Gastroesophageal sphincter (tissue), 4 donors: ENCODE measurements around the gene TTBK1. TPM values are rescaled to one million over a fixed set of nuclear protein-coding genes. Genes with fewer than 3 reads are reported as not detected.

Source experiments
- ATAC-seq: fragments of 150-250 bp; one replicate; pipeline ENCODE4 v1.9.1; 2016; ENCODE audit warnings: mild to moderate bottlenecking, moderate library complexity
- H3K27ac ChIP-seq, 4 donors: fragments of 200-600 bp; sonication (generic) in 3 of 4; 1 replicate in 3 of 4; 2 replicates in 1 of 4; pipeline ENCODE4 v1.5.1; 2016 to 2019
- H3K27me3 ChIP-seq: fragments of 200-600 bp; sonication (generic); one replicate; pipeline ENCODE4 v1.5.1; 2019
- H3K36me3 ChIP-seq, 2 donors: fragments of 200-600 bp; sonication (generic); one replicate each; pipeline ENCODE4 v1.5.1; 2019; ENCODE audit warnings: control low read depth in 1 of 2
- H3K4me1 ChIP-seq, 3 donors: fragments of 200-600 bp; sonication (generic); 1 replicate in 2 of 3; 2 replicates in 1 of 3; pipeline ENCODE4 v1.5.1; 2016 to 2019; ENCODE audit warnings: control low read depth in 2 of 3
- H3K4me3 ChIP-seq, 2 donors: fragments of 200-600 bp; sonication (generic); one replicate each; pipeline ENCODE4 v1.5.1; 2019; ENCODE audit warnings: mild to moderate bottlenecking in 1 of 2, moderate library complexity in 1 of 2
- H3K9me3 ChIP-seq, 3 donors: fragments of 200-600 bp; sonication (generic); one replicate each; pipeline ENCODE4 v1.5.1; 2017 to 2019; ENCODE audit warnings: control low read depth in 2 of 3
- EP300 ChIP-seq: sonication (generic); formaldehyde crosslinking; IDR thresholded peaks from one replicate; pipeline ENCODE4 v1.6.1; 2017; ENCODE audit warnings: antibody characterized with exemption, mild to moderate bottlenecking
- POLR2A ChIP-seq, 2 donors: fragments of 450-650 bp; IDR thresholded peaks; one replicate each; pipeline ENCODE4 v1.6.1; 2017; ENCODE audit warnings: antibody characterized with exemption in 2 of 2, mild to moderate bottlenecking in 2 of 2, moderate library complexity in 1 of 2
- POLR2AphosphoS5 ChIP-seq: sonication (generic); formaldehyde crosslinking; IDR thresholded peaks from one replicate; pipeline ENCODE4 v1.6.1; 2017; ENCODE audit warnings: antibody characterized with exemption
- WGBS, 2 donors: methylation state at CpG; one replicate each; pipeline ENCODE4 v1.1.5; 2018; ENCODE audit warnings: low coverage in 1 of 2; 5-methylcytosine and 5-hydroxymethylcytosine counted together
- total RNA-seq, 4 donors: library from RNA; depleted of rRNA; stranded (reverse); fragments of >200 nt; gene quantifications; one replicate each; pipeline ENCODE4 v1.1.0, GENCODE V29; 2016
- TF ChIP-seq, protein P1 (sequence below), 4 experiments: fragments of 200-600 bp in 2 of 4; fragments of 450-650 bp in 2 of 4; sonication (generic) in 1 of 4; IDR thresholded peaks; one replicate each; pipeline ENCODE4 v1.5.1; 2017 to 2019; ENCODE audit warnings: antibody characterized with exemption in 4 of 4, mild to moderate bottlenecking in 2 of 4, moderate library complexity in 2 of 4

The TTBK1 gene
- total RNA-seq, 4 donors from 2014 or later, result 0.08 to 0.20 TPM; not detected in 2

DNA sequence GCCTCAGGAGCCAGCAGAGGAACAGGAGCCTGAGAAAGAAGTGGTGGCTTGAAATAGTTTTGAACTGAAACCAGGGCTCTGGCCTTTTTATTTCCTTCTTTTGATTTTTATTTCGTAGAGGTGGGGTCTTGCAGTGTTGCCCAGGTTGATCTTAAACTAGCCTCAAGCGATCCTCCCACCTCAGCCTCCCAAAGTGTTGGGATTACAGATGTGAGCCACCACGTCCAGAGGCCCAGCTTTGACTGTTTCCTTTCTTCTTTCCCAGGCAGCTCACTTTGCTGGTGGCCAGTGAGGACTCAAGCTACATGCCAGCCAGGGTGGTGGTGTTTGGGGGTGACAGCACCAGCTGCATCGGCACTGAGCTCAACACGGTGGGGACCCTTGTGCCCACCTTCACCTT, 40.8 kb upstream of the TTBK1 start:
- Histone ChIP-seq H3K4me1 (no peaks in the 10 kb centered on the region), H3K27me3 (no peaks in the 10 kb centered on the region), H3K9me3 (no peaks in the 10 kb centered on the region), H3K27ac (no peak overlapping the region), H3K36me3 (peaks cover 0 to 91% of the 10 kb centered on the region in 2 donors), H3K4me3 (no peak overlapping the region)
- TF ChIP-seq, protein P1, sequence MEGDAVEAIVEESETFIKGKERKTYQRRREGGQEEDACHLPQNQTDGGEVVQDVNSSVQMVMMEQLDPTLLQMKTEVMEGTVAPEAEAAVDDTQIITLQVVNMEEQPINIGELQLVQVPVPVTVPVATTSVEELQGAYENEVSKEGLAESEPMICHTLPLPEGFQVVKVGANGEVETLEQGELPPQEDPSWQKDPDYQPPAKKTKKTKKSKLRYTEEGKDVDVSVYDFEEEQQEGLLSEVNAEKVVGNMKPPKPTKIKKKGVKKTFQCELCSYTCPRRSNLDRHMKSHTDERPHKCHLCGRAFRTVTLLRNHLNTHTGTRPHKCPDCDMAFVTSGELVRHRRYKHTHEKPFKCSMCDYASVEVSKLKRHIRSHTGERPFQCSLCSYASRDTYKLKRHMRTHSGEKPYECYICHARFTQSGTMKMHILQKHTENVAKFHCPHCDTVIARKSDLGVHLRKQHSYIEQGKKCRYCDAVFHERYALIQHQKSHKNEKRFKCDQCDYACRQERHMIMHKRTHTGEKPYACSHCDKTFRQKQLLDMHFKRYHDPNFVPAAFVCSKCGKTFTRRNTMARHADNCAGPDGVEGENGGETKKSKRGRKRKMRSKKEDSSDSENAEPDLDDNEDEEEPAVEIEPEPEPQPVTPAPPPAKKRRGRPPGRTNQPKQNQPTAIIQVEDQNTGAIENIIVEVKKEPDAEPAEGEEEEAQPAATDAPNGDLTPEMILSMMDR (IDR thresholded peaks at IDR 0.05), result no peak
- TF ChIP-seq POLR2AphosphoS5 (no peak), EP300 (no peak), POLR2A (IDR thresholded peaks at IDR 0.05) (no peak)
- 67 to 78% methylated on average over 1 to 5 of the region's 5 CpGs for WGBS, 2 donors
- ATAC-seq, result no peak

- Histone ChIP-seq H3K36me3 (peaks cover 0 to 84% of the 10 kb centered on the region in 2 donors), H3K27me3 (no peaks in the 10 kb centered on the region), H3K27ac (no peak overlapping the region), H3K4me3 (no peak overlapping the region), H3K9me3 (no peaks in the 10 kb centered on the region), H3K4me1 (no peaks in the 10 kb centered on the region)
- 93 to 100% methylated on average over 2 of the region's 17 CpGs for WGBS, 2 donors
- ATAC-seq, result no peak
- TF ChIP-seq, protein P1 (IDR thresholded peaks at IDR 0.05), result no peak
- no peak for TF ChIP-seq POLR2A (IDR thresholded peaks at IDR 0.05)
- TF ChIP-seq EP300, result no peak
- TF ChIP-seq POLR2AphosphoS5, result no peak
Measured at GRCh38 chr6:43203029-43203717, 40.1 kb upstream of the TTBK1 start.

DNA sequence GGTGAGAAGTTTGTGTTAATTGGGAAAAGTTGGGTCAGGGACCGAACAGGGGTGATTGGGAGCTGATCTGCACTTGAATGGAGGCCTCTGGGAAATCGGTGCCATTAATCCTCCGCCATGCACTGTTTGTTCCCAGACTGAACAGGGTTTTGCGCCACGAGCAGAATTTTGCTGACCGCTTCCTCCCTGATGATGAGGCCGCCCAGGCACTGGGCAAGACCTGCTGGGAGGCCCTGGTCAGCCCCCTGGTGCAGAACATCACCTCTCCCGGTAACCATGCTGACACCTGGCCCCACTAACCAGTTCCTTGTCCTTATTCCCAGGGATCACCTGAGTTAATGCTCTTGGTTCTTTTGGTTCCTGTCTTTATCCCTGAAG, 39.6 kb upstream of the TTBK1 start:
- TF ChIP-seq, protein P1 (IDR thresholded peaks at IDR 0.05), result no peak
- TF ChIP-seq POLR2A (IDR thresholded peaks at IDR 0.05) (no peak), EP300 (no peak), POLR2AphosphoS5 (no peak)
- WGBS, 2 donors, result 89% methylated on average over 7 of the region's 8 CpGs; no CpG with 5 or more reads in 1 of the 2 donors
- Histone ChIP-seq H3K36me3 (peaks cover 0 to 80% of the 10 kb centered on the region in 2 donors), H3K27ac (no peak overlapping the region), H3K9me3 (no peaks in the 10 kb centered on the region), H3K27me3 (no peaks in the 10 kb centered on the region), H3K4me1 (no peaks in the 10 kb centered on the region), H3K4me3 (no peak overlapping the region)
- no peak for ATAC-seq

DNA sequence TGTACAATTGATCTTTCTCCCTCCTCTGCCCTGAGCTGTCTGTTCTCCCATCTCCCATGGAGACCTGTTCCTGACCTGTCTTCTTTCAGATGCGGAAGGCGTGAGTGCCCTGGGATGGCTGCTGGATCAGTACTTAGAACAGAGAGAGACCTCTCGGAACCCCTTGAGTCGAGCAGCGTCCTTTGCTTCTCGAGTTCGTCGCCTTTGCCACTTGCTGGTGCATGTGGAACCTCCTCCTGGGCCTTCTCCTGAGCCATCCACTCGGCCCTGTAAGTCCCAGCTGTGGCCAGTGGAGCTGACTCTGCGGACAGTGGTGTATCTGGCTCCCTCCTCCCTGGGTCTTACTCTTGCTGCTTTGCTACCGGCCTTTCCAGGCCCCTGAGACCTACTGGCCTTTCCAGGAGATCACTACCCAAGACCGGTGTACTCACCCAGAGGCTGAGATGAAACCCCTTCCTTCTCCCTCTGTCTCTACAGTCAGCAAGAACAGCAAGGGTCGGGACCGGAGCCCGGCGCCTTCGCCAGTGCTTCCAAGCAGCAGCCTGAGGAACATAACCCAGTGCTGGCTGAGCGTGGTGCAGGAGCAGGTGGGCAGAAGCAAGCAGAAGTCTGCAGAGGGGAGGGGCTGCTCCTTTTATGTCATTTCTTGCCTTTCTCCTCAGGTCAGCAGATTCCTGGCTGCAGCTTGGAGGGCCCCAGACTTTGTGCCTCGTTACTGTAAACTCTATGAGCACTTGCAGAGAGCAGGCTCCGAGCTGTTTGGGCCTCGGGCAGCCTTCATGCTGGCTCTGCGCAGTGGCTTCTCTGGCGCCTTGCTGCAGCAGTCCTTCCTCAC, 38.8 kb upstream of the TTBK1 start:
- Histone ChIP-seq H3K27me3 (no peaks in the 10 kb centered on the region), H3K9me3 (no peaks in the 10 kb centered on the region), H3K4me3 (no peak overlapping the region), H3K36me3 (peaks cover 0 to 80% of the 10 kb centered on the region in 2 donors), H3K27ac (no peak overlapping the region), H3K4me1 (no peaks in the 10 kb centered on the region)
- WGBS, 2 donors, result 87 to 88% methylated on average over 6 to 13 of the region's 23 CpGs
- no peak for TF ChIP-seq POLR2AphosphoS5
- no peak for TF ChIP-seq EP300
- no peak for TF ChIP-seq POLR2A (IDR thresholded peaks at IDR 0.05)
- TF ChIP-seq, protein P1 (IDR thresholded peaks at IDR 0.05), result no peak
- ATAC-seq, result no peak
